Measurements from ENCODE around the gene SIGLEC6.
A peak's percentile ranks its signal among the peaks of the same experiment; 100 is the strongest.

Gene SIGLEC6

GRCh38 chr19:51548213-51548651, 16.8 kb upstream of the SIGLEC6 start:
- no peak for DNase-seq

GRCh38 chr19:51547397-51548212, 16.1 kb upstream of the SIGLEC6 start:
- no peak for DNase-seq

GRCh38 chr19:51546650-51547396, 15.4 kb upstream of the SIGLEC6 start:
- DNase-seq = no peak

- DNase-seq = no peak
Measured at GRCh38 chr19:51546107-51546649, 14.7 kb upstream of the SIGLEC6 start.

- no peak for DNase-seq
Measured at GRCh38 chr19:51544038-51544437, 12.6 kb upstream of the SIGLEC6 start.

- DNase-seq = no peak
Measured at GRCh38 chr19:51542699-51543098, 11.2 kb upstream of the SIGLEC6 start.

GRCh38 chr19:51541458-51542357, 10.2 kb upstream of the SIGLEC6 start:
- no peak for DNase-seq

GRCh38 chr19:51539821-51540366, 8.4 kb upstream of the SIGLEC6 start:
- DNase-seq = no peak

GRCh38 chr19:51535535-51535934, 4.1 kb upstream of the SIGLEC6 start:
- DNase-seq = no peak

GRCh38 chr19:51530616-51531015, 854 bp downstream of the SIGLEC6 start:
- DNase-seq = peak; percentile 48

- DNase-seq = peak; percentile 40
Measured at GRCh38 chr19:51529301-51529700, 2.2 kb downstream of the SIGLEC6 start.

- DNase-seq = no peak
Measured at GRCh38 chr19:51525651-51526050, 5.8 kb downstream of the SIGLEC6 start.

- DNase-seq = peak; percentile 47
Measured at GRCh38 chr19:51524666-51525264, 6.7 kb downstream of the SIGLEC6 start.

- no peak for DNase-seq
Measured at GRCh38 chr19:51521781-51522180, 9.7 kb downstream of the SIGLEC6 start.

GRCh38 chr19:51521357-51521756, 10.1 kb downstream of the SIGLEC6 start:
- no peak for DNase-seq

- DNase-seq = no peak
Measured at GRCh38 chr19:51520728-51521127, 10.7 kb downstream of the SIGLEC6 start.

GRCh38 chr19:51514866-51515481, 16.5 kb downstream of the SIGLEC6 start:
- no peak for DNase-seq

GRCh38 chr19:51513968-51514367, 17.5 kb downstream of the SIGLEC6 start:
- DNase-seq = no peak

- peak; percentile 52 for DNase-seq
Measured at GRCh38 chr19:51511353-51511752, 20.1 kb downstream of the SIGLEC6 start.

- peak; percentile 52 for DNase-seq
Measured at GRCh38 chr19:51509823-51510660, 21.4 kb downstream of the SIGLEC6 start.
